HEK293 (cell line): ENCODE measurements around the gene ZBTB17.
A peak's percentile ranks its signal among the peaks of the same experiment; 100 is the strongest.

Source experiments
- CTCF ChIA-PET: fragments of 350-600 bp; formaldehyde crosslinking; extraction: SDS; loops from one replicate; lab custom pipeline; 2021; ENCODE audit warnings: antibody characterized with exemption; lab: Yijun Ruan, JAX
- POLR2A ChIA-PET: fragments of 300-600 bp; formaldehyde crosslinking; extraction: SDS; loops from one replicate; lab custom pipeline; 2020; ENCODE audit warnings: antibody characterized with exemption, inconsistent platforms; lab: Yijun Ruan, JAX
- H3K27ac ChIP-seq: fragments of 200-500 bp; sonication (Bioruptor generic); 2 replicates; pipeline ENCODE4 v1.5.1; 2014; ENCODE audit warnings: low read depth, low read length, control low read depth, inconsistent platforms; ENCODE audit errors: extremely low read depth
- H3K36me3 ChIP-seq, 2 experiments: fragments of 200-500 bp in 1 of 2; sonication (Bioruptor generic) in 1 of 2; 1 replicate in 1 of 2; 2 replicates in 1 of 2; pipeline ENCODE4 v1.5.1; 2014 to 2017; ENCODE audit warnings: inconsistent platforms in 2 of 2, low read length in 2 of 2; ENCODE audit not compliant: control insufficient read depth in 2 of 2, insufficient read depth in 1 of 2
- H3K4me1 ChIP-seq: fragments of 200-500 bp; sonication (Bioruptor generic); 2 replicates; pipeline ENCODE4 v1.5.1; 2014; ENCODE audit warnings: mild to moderate bottlenecking, low read length, inconsistent platforms; ENCODE audit not compliant: control insufficient read depth, insufficient read depth
- H3K4me3 ChIP-seq: 2 replicates; pipeline ENCODE4 v1.5.1; 2011; ENCODE audit warnings: low read depth, mild to moderate bottlenecking, control low read depth, low read length, moderate library complexity
- H3K9me3 ChIP-seq: fragments of 200-500 bp; sonication (Bioruptor generic); 2 replicates; pipeline ENCODE4 v1.5.1; 2014; ENCODE audit warnings: low read depth, low read length, inconsistent platforms; ENCODE audit not compliant: control insufficient read depth, insufficient read depth
- GLIS1 ChIP-seq: fragments of 450-650 bp; formaldehyde crosslinking; IDR thresholded peaks from 2 replicates; pipeline ENCODE4 v1.5.1; 2016; ENCODE audit warnings: missing biosample characterization, missing genetic modification characterization
- KLF9 ChIP-seq: fragments of 450-650 bp; formaldehyde crosslinking; IDR thresholded peaks from 2 replicates; pipeline ENCODE4 v1.5.1; 2016; ENCODE audit warnings: missing biosample characterization, missing genetic modification characterization, low read depth
- PRDM6 ChIP-seq: fragments of 450-650 bp; formaldehyde crosslinking; IDR thresholded peaks from 2 replicates; pipeline ENCODE4 v1.5.1; 2017; ENCODE audit warnings: missing biosample characterization, missing genetic modification characterization
- SCRT1 ChIP-seq: fragments of 450-650 bp; formaldehyde crosslinking; IDR thresholded peaks from 2 replicates; pipeline ENCODE4 v1.5.1; 2016; ENCODE audit warnings: missing biosample characterization, missing genetic modification characterization, borderline replicate concordance
- SCRT2 ChIP-seq: fragments of 450-650 bp; formaldehyde crosslinking; IDR thresholded peaks from 2 replicates; pipeline ENCODE4 v1.5.1; 2016; ENCODE audit warnings: missing biosample characterization, missing genetic modification characterization
- SP7 ChIP-seq: fragments of 450-650 bp; formaldehyde crosslinking; IDR thresholded peaks from 2 replicates; pipeline ENCODE4 v1.5.1; 2016; ENCODE audit warnings: missing biosample characterization, missing genetic modification characterization
- WT1 ChIP-seq: fragments of 450-650 bp; formaldehyde crosslinking; IDR thresholded peaks from 2 replicates; pipeline ENCODE4 v1.5.1; 2016; ENCODE audit warnings: missing biosample characterization, missing genetic modification characterization
- ZBTB21 ChIP-seq: fragments of 450-650 bp; formaldehyde crosslinking; IDR thresholded peaks from 2 replicates; pipeline ENCODE4 v1.5.1; 2017; ENCODE audit warnings: missing biosample characterization, missing genetic modification characterization
- ZBTB8A ChIP-seq: fragments of 450-650 bp; formaldehyde crosslinking; IDR thresholded peaks from 2 replicates; pipeline ENCODE4 v1.5.1; 2016; ENCODE audit warnings: missing biosample characterization, missing genetic modification characterization
- ZFHX2 ChIP-seq: fragments of 450-650 bp; formaldehyde crosslinking; conservative IDR thresholded peaks from 2 replicates; pipeline ENCODE4 v1.5.1; 2016; ENCODE audit warnings: missing biosample characterization, missing genetic modification characterization
- ZNF114 ChIP-seq: fragments of 450-650 bp; formaldehyde crosslinking; IDR thresholded peaks from 2 replicates; pipeline ENCODE4 v1.5.0; 2017; ENCODE audit warnings: missing biosample characterization, missing genetic modification characterization
- ZNF18 ChIP-seq: fragments of 450-650 bp; formaldehyde crosslinking; IDR thresholded peaks from 2 replicates; pipeline ENCODE4 v1.5.1; 2016; ENCODE audit warnings: missing biosample characterization, missing genetic modification characterization
- ZNF248 ChIP-seq: fragments of 450-650 bp; formaldehyde crosslinking; IDR thresholded peaks from 2 replicates; pipeline ENCODE4 v1.5.1; 2017; ENCODE audit warnings: missing biosample characterization, missing genetic modification characterization
- ZNF350 ChIP-seq: fragments of 450-650 bp; formaldehyde crosslinking; IDR thresholded peaks from 2 replicates; pipeline ENCODE4 v1.5.0; 2017; ENCODE audit warnings: missing biosample characterization, mild to moderate bottlenecking, missing genetic modification characterization
- ZNF416 ChIP-seq: fragments of 450-650 bp; formaldehyde crosslinking; IDR thresholded peaks from 2 replicates; pipeline ENCODE4 v1.5.1; 2016; ENCODE audit warnings: missing biosample characterization, missing genetic modification characterization
- ZNF501 ChIP-seq: fragments of 450-650 bp; formaldehyde crosslinking; IDR thresholded peaks from 2 replicates; pipeline ENCODE4 v1.5.1; 2016; ENCODE audit warnings: missing biosample characterization, missing genetic modification characterization
- ZNF560 ChIP-seq: fragments of 450-650 bp; formaldehyde crosslinking; IDR thresholded peaks from 2 replicates; pipeline ENCODE4 v1.5.1; 2017; ENCODE audit warnings: missing biosample characterization, missing genetic modification characterization, borderline replicate concordance
- ZNF561 ChIP-seq: fragments of 450-650 bp; IDR thresholded peaks from 2 replicates; pipeline ENCODE4 v1.5.1; 2018; ENCODE audit warnings: missing biosample characterization, missing genetic modification characterization, borderline replicate concordance
- ZNF571 ChIP-seq: fragments of 450-650 bp; formaldehyde crosslinking; IDR thresholded peaks from 2 replicates; pipeline ENCODE4 v1.5.0; 2017; ENCODE audit warnings: missing biosample characterization, missing genetic modification characterization
- ZNF600 ChIP-seq: fragments of 450-650 bp; formaldehyde crosslinking; IDR thresholded peaks from 2 replicates; pipeline ENCODE4 v1.5.1; 2016; ENCODE audit warnings: missing biosample characterization, missing genetic modification characterization
- ZNF639 ChIP-seq: fragments of 450-650 bp; formaldehyde crosslinking; IDR thresholded peaks from 2 replicates; pipeline ENCODE4 v1.5.1; 2016; ENCODE audit warnings: missing biosample characterization, missing genetic modification characterization
- ZNF645 ChIP-seq: fragments of 450-650 bp; formaldehyde crosslinking; IDR thresholded peaks from 2 replicates; pipeline ENCODE4; 2016; ENCODE audit warnings: missing biosample characterization, missing genetic modification characterization

Gene ZBTB17

GRCh38 chr1:15949453-15950245 is 26.3 kb downstream of the ZBTB17 start (continued):
- peak; percentile 96 for TF ChIP-seq ZNF600 (tag by site-specific recombination)
- TF ChIP-seq ZNF416 (tag by site-specific recombination), result no peak
- peak; percentile 87 for TF ChIP-seq GLIS1 (tag by site-specific recombination)
- 0 out of 2 replicates have a peak, but pooled peaks have one; percentile 26 for TF ChIP-seq ZBTB8A (tag by site-specific recombination)
- no peak for TF ChIP-seq ZNF18
- no peak for TF ChIP-seq ZNF501 (tag by site-specific recombination)
- TF ChIP-seq SP7 (tag by site-specific recombination), result 0 out of 2 replicates have a peak, but pooled peaks have one; percentile 35
- peak; percentile 46; the same call in 1 of the 2 replicates for TF ChIP-seq KLF9 (tag by site-specific recombination)

- H3K4me1 ChIP-seq, result peaks cover 12% of the 10 kb centered on the region
- ChIA-PET POLR2A (interaction anchor here (0.6 kb wide), 1 partner anchor 234 kb away, joined by 8 read pairs; no protein-coding TSS in a partner anchor), CTCF (interaction anchor here (0.7 to 3.1 kb wide), 2 partner anchors 133 to 157 kb away, joined by 3 to 19 read pairs; no protein-coding TSS in a partner anchor)
- peaks cover 0 to 73% of the 10 kb centered on the region in 2 experiments; a peak in 2 of 3 replicates for H3K36me3 ChIP-seq
- no peaks in the 10 kb centered on the region for H3K9me3 ChIP-seq
- TF ChIP-seq PRDM6 (tag by site-specific recombination) (no peak), ZNF350 (tag by site-specific recombination) (no peak), ZNF561 (tag by site-specific recombination) (no peak), ZBTB8A (tag by site-specific recombination) (no peak), ZNF114 (tag by site-specific recombination) (no peak), ZBTB21 (tag by site-specific recombination) (no peak), ZNF639 (tag by site-specific recombination) (no peak)
- no peak overlapping the region for H3K4me3 ChIP-seq
- H3K27ac ChIP-seq, result peak overlapping the region; percentile 54; the same call in 1 of the 2 replicates
Measured at GRCh38 chr1:15948595-15949452, 27.1 kb downstream of the ZBTB17 start.

GRCh38 chr1:15948091-15948591 is 27.8 kb downstream of the ZBTB17 start:
- ChIA-PET CTCF (interaction anchor here (3.1 kb wide), 1 partner anchor 156 kb away, joined by 19 read pairs; no protein-coding TSS in a partner anchor), POLR2A (interaction anchor here (0.6 kb wide), 2 partner anchors 103 to 234 kb away, joined by 4 to 8 read pairs; no protein-coding TSS in a partner anchor)
- Histone ChIP-seq H3K4me1 (peaks cover 12% of the 10 kb centered on the region), H3K27ac (no peak overlapping the region), H3K9me3 (no peaks in the 10 kb centered on the region), H3K36me3 (peaks cover 0 to 75% of the 10 kb centered on the region in 2 experiments; a peak in 2 of 3 replicates), H3K4me3 (no peak overlapping the region)
- no peak for TF ChIP-seq ZNF571 (tag by site-specific recombination)
- TF ChIP-seq ZNF560, result no peak
- TF ChIP-seq SCRT2 (tag by site-specific recombination), result peak; percentile 84
- TF ChIP-seq ZNF600 (tag by site-specific recombination), result peak; percentile 58
- TF ChIP-seq ZNF645 (tag by site-specific recombination), result no peak
- TF ChIP-seq ZNF248 (tag by site-specific recombination), result no peak
- TF ChIP-seq SCRT1 (tag by site-specific recombination), result 0 out of 2 replicates have a peak, but pooled peaks have one; percentile 44
- peak; percentile 35; the same call in 1 of the 2 replicates for TF ChIP-seq ZFHX2
- TF ChIP-seq WT1 (tag by site-specific recombination), result no peak
